Measurements from ENCODE around the gene PCNX1.

PCNX1 gene

DNA sequence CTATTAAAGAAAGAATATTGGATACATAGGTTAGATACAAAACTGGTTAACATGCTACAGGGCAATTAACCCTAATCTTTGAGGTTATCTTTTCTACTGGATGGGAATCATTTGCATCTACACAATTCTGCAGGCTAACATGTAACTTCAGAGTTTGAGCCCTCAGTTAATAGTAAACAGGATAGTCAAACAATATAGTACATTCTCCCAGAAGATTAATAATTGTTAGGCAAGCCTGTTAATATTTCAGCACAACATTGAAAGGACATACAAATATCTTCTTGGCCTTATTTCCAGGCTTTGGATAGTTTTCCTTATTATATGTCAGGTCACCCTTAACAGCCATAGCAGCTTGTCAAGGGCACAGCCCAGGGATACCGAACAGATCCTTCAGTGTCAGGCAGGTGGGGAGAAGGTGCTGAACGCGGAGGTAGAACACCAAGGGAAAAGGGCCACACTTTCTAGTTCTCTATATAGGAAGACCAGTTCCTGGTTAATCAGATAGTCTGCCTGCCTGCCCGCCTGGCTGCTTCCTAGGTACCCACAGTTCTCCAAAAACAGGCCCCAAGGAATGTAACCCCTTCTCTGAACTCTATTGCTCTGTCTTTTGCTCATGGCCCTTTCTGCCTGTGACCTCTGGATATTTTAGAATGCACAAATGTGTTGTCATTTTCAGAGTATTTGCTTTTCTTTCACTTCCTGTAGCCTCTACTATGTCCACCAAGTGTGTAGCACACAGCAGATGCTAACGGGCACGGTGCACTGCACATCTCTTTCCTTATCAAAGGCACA lies 256.0 kb downstream of the PCNX1 start:
- DNase-seq (ENCODE audit: low spot score), result no peak

DNA sequence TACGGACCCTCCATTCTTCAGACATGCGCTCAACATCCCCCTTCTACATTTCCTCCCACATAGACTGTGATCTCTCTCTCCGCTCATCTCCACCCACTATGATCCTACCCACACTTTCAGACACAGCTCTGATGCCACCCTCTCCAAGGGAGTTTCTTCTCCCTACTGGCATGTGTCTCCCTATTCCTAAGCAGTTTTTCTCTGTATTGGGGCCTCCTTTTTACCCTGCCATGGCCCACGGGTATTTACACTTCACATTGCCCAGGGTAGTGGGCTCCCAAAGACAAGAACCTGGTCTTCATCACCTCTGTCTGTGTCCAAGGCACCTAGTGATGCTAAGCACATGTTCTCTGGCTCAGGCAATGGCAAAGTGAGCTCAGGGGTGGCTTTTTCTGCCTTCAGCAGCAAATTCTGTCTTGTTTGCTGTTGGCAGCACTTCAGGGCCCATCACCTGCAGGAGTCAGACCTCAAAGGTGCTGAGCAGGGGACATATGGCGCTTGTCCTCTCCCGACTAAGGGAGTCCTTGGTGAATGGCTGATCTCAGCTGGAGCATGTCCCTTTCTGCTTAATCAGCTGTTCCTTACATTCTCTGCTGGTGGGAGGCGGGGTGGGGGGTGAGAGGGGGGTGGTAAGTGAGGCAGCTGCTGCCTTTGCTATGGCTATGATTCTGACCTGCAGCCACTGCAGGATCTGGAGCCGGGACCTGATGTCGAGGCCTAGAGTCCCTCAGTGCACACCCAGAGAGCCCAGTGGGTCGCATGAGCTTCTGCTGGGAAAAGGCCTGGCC lies 256.8 kb downstream of the PCNX1 start:
- no peak for DNase-seq (ENCODE audit: low spot score)

All from activated CD4-positive, alpha-beta T cell treated with anti-CD3 and anti-CD28 coated beads, Interleukin-2, Interleukin-4, amounts not matched to agents 100 ng/mL and 50 ng/mL, durations not matched to agents 16 hours and 8 hours (primary cell).